HG03108 (cell line): ENCODE data around the gene SFMBT2.
"Not testable (repeated sequence)": the region's sequence is repeated elsewhere in the genome, so short reads cannot be mapped to it uniquely, and the experiment has no call there.

ENCODE experiments used
- ATAC-seq: cut with Tn5 transposase; IDR thresholded peaks from one replicate; pipeline ENCODE4 v1.9.1; 2021; ENCODE audit warnings: moderate library complexity; ENCODE audit not compliant: unreplicated experiment

SFMBT2 gene

DNA sequence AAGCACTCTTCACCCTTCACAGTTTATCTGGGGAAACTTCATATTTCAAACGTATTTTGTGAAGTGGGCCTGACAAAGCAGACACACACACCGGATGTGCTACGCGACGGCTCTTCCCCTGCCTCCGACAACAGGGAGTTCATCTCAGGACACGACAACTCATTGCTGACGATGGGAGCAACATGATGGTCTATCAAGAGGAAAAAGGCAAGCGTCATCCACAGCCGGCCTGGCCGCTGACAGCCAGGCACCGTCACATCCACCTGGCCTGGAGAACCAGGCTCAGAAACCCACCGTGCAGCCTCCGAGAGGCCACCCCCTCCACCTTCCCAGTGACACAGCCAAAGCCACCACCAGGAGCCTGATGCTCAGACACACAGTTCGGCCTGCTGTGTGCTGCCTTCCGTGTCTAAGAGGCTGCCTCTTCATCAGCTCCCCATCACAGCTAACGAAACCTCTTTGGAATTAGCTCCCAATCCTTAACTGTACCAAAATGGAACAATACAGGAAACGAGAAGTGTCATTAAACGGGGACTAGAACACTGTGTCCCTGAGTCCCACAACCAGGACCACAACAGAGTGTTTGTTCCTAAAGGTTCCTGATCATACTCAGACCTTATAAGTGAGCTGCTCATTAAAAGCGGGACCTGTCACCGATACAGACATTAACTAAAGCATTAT lies 76.7 kb downstream of the SFMBT2 start:
- no peak for ATAC-seq

DNA sequence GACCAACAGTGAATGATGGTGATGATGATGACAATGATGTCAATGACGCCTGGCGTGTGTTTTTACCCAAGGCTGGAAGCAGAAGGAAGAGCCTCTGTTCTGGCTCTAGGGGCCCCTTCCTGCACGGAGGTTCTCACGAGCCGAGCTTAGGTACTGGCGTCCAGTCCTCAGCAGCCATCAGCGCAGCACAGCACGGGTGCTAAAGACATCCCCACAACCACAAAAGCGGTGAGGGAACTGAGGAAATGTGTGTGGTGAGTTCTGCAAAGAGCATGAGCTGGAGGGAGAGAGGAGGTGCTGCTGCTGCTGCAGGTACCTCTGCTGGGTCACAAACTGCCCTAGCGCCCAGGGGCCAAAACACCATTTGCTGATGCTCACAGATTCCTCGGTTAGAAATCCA lies 81.6 kb downstream of the SFMBT2 start:
- ATAC-seq: no peak

DNA sequence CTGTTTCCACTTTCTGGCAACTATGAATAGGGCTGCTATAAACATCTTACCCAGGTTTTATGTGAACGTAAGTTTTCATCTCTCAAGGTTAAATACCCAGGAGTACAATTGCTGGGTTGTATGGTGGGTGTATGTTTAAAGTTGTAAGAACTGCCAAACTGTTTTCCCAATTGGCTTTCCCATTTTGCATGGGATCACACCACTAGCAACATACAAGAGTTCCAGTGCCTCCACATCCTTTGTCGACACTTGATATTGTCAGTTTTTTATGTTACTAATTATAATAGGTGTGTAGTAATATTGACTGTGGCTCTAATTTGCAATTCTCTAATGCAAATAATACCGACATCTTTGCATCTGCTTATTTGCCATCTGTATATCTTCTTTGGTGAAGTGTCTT lies 82.9 kb downstream of the SFMBT2 start:
- no peak for ATAC-seq

DNA sequence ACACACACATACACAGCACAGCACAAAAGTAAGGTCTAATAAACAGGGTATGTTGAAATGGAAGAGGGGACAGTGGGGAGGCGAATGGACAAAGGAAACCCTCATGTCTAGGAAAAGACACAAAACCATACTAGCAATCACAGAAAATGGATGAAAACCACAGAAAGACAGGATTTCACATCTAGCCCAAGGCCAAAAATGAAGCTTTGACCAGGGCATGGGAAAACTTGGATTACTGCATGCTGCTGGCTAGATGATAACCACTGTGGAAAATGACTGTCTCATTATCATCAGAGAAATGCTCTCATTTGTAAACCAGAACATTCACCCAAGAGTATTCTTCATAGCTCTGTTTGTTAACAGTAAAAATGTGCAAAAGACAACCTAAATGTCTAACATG lies 88.2 kb downstream of the SFMBT2 start:
- ATAC-seq: no peak

DNA sequence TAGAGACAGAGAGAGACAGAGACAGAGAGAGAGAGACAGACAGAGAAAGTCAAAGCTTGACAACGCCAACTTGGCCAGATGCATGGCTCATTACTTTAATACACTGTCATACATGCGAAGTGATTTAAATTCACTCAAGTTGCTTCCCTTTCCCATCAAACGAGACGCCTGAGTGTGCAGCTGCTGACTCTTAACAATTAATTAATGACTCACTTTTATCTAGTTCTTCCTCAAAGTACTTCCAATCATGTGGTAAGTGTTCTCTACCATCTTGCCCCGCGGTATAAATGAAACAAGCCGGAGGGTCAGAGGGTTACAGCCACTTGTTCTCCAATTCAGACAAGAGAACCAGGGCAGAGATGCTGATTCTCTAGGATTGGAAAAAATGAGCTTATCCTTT lies 90.8 kb downstream of the SFMBT2 start:
- ATAC-seq: no peak

DNA sequence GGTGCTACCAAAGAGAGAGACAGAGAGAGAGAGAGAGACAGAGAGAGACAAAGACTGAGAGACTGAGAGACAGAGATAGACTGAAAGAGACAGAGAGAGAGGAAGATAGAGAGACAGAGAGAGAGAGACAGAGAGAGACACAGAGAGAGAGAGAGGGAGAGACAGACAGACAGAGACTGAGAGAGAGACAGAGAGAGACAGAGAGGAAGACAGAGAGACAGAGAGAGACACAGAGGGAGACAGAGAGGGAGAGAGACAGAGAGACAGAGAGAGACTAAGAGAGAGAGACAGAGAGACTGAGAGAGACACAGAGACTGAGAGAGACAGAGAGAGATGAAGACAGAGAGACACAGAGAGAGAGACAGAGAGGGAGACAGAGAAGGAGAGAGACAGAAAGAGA lies 91.2 kb downstream of the SFMBT2 start:
- ATAC-seq: no peak

DNA sequence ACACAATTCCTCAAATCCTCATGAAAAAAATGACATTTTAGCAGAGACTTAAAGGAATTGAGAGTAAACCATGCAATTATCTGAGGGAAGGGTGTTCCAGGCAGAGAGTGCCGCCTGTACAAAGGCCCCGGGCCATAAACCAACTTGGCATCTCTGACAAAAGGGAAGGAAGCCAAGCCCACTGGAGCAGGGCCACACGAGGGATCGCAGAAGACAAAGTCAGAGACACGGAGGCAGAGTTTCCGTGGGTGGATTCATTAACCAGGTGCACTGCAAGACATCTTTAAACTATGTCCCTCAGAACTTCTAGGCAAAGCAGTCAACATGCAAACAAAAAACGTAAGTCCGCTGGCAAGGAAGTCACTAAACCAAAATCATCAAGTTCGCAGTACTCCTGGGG lies 92.0 kb downstream of the SFMBT2 start:
- no peak for ATAC-seq

DNA sequence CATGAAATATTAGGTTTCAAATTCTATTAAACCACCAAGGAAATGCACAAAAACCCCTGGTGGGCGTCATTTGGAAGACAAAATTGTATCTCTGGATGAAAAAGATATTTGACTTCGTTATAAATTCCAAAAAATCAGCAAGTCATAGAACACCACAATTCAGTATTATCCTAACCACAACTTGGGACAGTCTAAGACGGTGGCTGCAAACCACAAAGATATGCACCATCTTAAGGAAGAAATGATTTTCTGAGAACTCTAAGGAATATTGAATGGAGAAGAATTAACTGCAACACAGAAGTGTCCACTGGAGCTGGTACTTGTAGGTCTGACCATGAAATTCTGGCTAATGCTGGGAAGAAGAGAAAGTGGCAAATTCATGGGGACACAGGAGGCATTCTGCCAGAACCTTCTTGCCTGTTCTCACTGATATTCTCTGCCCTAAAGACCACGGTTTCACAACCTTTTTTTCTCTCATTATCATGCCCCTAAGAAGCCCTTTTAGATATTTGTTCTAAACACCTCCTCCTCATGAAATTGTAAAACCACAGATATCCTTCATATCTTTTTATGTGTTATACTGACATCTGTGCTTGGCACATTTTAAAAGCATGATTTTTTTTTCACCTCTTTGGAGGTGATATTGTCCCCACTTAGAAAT lies 92.9 kb downstream of the SFMBT2 start:
- ATAC-seq: no peak

DNA sequence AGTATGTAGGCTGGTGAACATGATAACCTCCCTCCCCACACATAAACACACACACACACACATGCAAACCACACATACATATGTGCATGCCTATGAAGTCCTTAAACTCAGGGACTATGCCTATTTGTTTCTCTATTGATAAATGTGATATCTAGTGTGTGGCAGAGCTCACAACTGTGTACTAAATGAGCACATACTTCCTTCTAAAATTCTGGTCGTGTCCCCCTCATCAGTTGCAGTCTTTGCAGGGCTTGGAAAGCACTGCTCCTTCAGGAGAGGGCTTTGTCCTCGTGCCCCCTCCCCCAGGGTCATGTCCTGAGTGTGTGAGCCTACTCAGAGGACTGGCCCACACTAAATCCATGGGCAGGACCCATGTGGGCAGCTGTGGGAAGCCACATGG lies 94.0 kb downstream of the SFMBT2 start:
- no peak for ATAC-seq

DNA sequence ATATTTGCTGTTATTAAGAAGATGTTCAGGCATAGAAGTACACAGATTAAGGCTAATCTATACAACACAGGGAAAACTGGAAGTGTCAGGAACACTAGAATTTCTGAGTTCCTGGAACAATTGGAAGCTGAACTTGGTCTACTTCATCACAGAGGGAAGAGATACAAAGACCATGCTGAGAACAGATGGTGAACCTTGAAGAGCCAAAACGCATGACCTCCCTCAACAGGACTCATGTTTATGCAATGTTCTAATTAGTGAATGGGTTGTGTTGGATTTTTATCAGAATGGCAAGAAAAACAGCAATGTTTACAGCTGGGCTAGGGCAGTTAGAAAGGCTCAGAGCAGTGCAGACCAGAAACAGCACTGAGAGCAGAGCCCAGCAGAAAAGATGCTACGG lies 94.9 kb downstream of the SFMBT2 start:
- ATAC-seq: no peak

DNA sequence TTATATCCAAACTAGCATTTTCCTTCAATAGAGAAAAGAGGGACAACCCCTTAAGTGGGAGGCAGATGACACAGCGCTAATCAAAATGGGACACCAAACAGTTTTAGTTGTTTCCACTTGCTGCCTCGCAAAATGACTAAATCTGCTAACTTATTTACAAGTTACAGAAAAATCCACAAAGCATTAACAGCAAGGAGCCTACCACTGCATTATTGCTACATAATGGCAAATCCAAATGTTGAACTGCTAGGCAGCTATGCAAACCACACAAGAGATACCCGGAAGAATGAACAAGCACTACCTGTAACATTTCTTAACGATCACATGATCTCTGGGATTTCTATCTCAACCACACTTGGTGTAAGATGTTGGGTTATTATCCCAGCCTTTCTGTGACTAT lies 96.7 kb downstream of the SFMBT2 start:
- ATAC-seq: no peak

DNA sequence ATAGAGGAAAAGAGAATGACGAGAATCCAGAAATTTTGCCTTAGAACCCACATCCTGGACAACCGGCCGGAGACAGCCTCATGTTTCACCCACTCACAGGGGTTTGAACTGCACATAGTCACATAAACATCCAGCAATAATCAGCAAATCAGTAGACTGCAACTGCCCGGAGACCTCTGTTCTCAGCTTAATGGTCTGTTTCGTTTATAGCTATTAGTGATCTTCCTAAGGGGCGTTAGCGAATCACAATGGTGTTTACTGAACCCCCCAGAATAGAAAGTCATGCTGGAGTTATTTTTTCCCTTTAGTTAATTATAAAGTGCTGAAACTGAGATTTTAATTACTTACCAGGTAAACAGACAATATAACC lies 98.4 kb downstream of the SFMBT2 start:
- ATAC-seq: no peak

DNA sequence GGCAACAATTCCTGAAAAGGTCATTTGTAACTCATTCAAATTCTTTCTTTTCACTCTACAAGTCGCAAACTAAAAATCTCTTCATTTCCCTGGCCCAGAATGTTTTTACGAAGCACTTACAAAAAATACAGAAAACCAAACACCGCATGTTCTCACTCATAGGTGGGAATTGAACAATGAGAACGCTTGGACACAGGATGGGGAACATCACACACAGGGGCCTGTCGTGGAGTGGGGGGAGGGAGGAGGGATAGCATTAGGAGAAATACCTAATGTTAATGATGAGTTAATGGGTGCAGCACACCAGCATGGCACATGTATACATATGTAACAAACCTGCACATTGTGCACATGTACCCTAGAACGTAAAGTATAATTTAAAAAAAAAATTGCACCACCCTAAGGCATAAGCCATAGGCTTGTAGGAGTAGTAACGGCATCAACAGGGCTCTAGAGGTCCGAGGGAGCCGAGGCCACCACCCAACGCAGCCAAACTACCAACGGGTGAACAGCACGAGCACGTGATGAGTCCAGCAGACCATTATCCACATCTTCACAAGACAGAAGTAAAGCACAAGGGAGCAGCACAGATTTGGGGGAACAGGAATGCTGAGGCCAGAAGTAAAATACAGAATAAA lies 98.9 kb downstream of the SFMBT2 start:
- ATAC-seq: not testable (repeated sequence)

DNA sequence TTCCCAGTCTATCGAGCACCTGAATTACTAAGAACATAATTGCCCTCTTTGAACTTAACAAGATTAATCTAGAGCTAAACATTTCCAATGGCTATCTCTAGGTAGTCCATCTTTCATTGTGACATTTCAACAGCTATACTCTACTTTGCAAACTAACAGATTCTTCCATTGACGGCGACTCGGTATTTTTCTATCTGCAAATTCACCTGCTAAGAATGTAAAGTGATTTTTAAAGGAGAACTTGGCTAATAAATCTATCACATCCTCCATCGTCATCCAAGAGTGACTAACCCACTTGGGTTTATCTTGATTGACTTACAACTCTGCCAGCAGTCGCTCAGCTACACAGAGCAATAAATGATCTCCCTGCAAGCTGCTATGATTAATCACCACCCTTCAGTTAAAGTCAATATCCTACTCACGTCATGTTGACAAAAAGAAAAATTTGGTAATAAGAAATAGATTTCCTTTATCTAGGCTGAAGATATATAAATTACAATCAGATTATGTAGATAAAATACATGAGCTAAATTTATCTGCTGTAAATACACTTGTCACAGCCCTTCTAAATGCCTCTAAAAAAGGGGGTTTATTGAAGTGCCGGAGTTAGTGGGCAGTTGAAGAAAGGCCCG lies 99.5 kb downstream of the SFMBT2 start:
- no peak for ATAC-seq

DNA sequence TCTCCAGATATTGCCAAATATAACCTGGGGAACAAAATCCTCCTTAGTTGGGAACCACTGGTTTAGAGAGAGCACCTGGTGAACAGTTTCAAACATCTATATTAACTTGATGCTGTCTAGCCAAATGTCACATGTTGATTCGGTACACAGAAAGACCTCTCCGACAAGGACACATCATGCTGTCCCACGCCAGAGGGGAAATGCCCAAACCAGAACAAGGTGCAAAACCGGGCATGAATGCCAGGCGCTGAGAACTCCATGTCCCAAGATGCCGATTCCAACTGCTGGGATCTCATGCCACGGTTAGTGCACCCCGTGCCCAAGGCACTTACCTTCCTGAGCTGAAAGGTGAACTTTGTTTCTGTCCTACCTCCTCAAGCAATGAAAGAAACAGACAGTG lies 100.8 kb downstream of the SFMBT2 start:
- ATAC-seq: no peak

DNA sequence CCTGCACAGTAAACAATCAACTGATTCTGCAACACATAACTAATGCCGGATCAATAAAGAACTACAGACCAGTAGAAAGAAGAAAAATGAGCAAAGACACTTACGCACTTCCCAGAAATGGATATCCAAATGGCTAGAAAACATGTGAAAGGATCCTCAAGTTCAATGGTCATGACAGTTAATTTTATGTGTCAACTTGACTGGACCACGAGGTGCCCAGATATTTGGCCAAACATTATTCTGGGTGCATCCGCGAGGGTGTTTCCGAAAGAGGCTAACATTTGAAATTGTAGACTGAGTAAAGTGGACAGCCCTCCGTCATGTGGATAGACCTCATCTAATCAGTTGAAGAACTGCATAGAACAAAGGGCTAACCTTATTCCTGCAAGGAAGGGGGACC lies 102.0 kb downstream of the SFMBT2 start:
- ATAC-seq: no peak

DNA sequence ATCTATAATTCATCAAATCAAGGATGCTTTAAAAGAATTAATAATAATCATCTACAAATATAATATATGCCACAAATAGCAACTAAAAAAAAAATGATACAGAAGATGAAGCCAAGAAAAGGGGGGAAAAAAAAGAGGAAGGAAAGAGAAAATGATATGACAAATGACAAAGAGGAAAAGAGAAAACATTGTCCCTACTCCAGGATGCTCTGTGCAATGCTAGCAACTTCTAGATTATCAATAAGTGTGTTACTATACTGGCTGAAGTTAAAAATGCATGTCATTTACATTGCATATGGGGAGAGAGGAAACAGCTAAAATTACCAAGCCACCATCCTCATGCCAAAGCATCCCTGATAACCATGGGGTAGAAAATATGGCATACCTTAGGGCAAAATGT lies 104.2 kb downstream of the SFMBT2 start:
- ATAC-seq: no peak

DNA sequence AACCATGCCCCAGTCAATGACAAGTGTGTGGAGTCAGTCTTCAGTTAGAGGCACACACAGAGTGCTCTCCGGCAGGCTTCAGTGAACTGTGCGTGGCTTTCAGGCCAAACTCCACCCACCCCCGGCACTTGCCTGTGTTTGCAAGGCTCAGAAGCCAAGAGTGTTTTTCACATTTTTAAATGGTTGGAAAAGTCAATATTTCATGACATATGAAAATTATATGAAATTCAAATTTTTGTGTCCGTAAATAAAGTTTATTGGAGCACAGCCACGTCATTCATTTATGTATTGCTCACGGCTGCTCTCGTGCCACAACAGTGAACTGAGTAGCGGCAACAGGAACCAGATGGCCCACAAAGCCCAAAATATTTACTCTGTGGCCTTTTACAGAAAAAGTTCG lies 104.7 kb downstream of the SFMBT2 start:
- ATAC-seq: no peak

DNA sequence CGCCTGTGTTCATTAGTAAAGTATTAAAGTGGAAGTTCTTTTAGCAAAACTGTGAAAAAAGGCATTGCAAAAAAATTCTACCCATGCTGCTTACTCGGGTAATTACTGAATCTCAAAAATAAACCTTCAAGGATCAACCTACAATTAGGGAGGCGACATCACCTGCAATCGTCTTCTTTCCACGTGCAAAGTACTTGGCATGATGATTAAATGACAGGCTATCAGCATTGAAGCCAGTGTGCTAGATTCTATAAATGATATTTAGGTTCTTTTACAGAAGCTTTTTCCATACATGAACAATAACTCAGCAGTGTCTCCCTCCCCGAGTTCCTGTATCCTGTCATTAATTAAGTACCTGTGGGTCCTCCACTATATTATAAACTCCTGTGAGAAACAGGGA lies 105.8 kb downstream of the SFMBT2 start:
- ATAC-seq: no peak

DNA sequence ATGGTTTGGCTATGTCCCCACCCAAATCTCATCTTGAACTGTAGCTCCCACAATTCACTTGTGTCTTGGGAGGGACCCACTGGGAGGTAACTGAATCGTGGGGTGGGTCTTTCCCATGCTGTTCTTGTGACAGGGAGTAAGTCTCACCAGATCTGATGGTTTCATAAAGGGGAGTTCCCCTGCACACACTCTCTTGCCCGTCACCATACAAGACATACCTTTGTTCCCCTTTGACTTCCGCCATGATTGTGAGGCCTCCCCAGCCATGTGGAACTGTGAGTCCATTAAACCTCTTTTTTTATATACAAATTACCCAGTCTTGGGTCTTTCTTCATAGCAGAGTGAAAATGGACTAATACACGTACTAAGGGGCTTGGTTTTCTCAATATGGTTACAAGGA lies 106.7 kb downstream of the SFMBT2 start:
- ATAC-seq: no peak

DNA sequence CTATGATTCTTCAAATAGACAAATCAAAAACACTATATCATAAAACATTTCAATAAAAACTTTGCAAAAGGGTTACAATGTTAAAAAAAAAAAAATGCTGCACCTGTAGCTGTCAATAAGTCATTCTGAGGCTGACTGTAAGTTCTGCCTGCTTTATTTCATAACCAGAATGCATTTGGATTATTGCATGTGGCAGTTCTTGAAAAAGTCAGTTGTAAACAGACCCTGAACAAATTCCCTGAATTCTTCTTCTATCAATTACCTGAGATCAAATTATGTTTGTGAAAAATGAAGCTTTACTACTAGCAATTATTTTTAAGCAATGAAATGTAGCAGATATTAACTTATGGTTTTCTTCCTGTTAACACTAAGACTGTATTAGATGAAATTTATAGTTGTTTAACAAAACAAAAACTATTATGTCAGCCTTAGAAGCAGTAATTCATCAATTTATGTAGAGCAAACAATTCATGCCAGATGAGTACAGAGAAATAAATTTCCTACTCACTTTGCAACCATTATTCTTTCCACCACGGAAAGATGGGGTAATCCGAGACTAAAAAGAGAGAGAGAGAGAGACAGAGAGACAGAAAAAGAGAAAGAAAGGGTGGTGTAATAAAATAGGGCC lies 107.8 kb downstream of the SFMBT2 start:
- ATAC-seq: no peak
